ENCODE data around the gene IGFBP6.

IGFBP6 gene, protein sequence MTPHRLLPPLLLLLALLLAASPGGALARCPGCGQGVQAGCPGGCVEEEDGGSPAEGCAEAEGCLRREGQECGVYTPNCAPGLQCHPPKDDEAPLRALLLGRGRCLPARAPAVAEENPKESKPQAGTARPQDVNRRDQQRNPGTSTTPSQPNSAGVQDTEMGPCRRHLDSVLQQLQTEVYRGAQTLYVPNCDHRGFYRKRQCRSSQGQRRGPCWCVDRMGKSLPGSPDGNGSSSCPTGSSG

DNA sequence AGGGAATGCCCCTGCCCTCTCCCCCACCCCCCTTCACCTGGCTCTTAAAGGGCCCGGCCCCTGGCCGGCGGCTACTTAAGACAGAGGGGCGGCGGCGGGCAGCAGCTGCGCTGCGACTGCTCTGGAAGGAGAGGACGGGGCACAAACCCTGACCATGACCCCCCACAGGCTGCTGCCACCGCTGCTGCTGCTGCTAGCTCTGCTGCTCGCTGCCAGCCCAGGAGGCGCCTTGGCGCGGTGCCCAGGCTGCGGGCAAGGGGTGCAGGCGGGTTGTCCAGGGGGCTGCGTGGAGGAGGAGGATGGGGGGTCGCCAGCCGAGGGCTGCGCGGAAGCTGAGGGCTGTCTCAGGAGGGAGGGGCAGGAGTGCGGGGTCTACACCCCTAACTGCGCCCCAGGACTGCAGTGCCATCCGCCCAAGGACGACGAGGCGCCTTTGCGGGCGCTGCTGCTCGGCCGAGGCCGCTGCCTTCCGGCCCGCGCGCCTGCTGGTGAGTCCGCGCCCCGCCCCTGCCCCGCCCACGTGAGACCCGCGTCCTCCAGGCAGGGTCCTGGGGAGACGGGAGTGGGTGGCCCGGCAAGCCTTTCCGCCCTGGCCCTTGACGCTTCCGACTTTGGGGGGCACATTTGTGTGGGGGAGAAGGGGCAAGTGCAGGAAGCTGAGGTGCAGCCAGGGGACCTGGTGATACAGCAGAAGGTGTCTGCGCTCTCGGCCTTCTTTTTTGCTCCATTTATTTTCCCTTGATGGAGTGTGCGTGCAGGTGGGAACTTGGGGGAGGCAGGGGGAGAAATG, at the start of gene IGFBP6:
Gene IGFBP6, plus strand, starts transcription at position 104 of the 790 bp plus-strand sequence. Its CDS starts 51 bp downstream, at position 155.
- peak; percentile 37 for DNase-seq (ENCODE audit: low spot score)

DNA sequence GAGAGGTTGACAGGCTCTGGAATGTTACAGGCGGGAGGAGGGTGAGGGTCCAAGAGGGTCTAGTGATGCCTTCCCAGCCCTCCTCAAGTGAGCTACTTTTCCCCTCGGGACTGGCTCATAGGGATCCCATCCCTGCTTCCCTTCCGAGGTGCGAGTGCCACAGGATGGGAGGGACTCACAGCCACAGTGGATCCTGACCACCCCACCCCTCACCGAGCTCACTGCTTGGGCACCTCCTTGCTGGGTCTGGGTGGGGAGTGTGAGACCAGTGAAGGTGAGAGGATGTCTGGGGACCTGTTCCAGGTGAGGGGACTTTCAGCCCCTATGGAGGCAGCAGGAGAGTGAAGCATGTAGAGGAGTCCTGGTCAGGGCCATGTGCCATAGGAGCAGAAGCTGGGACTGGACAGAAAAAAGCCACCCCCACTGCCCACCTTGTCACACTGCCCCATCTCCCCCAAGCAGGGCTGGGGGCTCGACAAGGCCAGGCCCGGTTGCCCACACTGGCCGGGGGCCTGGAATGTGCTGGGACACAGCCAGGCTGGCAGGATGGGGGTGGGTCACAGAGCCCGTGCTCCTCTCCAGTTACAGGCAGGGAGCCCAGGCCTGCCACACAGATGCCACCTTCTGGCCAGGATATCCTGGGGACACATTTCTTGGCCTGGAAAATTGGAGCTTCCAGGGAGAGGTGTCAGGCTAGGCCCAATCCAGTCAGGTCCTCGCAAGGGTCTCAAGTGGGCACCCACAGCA, 49.3 kb upstream of the IGFBP6 start:
- no peak for DNase-seq (ENCODE audit: low spot score)

- DNase-seq (ENCODE audit: low spot score) = no peak
These were observed 48.6 kb upstream of the IGFBP6 start for GRCh38 chr12:53048780-53049401.

GRCh38 chr12:53049571-53050318, 47.7 kb upstream of the IGFBP6 start, which contains the start of gene TNS2:
TSS of gene TNS2 (plus strand) at chr12:53050065. CDS start at chr12:53050186, 121 bp downstream.
- no peak for DNase-seq (ENCODE audit: low spot score)

- no peak for DNase-seq (ENCODE audit: low spot score)
These were observed 46.9 kb upstream of the IGFBP6 start for GRCh38 chr12:53050426-53051057.

- DNase-seq (ENCODE audit: low spot score) = no peak
These were observed 46.2 kb upstream of the IGFBP6 start for GRCh38 chr12:53051058-53051880.

- no peak for DNase-seq (ENCODE audit: low spot score)
These were observed 45.5 kb upstream of the IGFBP6 start for GRCh38 chr12:53051881-53052412.

DNA sequence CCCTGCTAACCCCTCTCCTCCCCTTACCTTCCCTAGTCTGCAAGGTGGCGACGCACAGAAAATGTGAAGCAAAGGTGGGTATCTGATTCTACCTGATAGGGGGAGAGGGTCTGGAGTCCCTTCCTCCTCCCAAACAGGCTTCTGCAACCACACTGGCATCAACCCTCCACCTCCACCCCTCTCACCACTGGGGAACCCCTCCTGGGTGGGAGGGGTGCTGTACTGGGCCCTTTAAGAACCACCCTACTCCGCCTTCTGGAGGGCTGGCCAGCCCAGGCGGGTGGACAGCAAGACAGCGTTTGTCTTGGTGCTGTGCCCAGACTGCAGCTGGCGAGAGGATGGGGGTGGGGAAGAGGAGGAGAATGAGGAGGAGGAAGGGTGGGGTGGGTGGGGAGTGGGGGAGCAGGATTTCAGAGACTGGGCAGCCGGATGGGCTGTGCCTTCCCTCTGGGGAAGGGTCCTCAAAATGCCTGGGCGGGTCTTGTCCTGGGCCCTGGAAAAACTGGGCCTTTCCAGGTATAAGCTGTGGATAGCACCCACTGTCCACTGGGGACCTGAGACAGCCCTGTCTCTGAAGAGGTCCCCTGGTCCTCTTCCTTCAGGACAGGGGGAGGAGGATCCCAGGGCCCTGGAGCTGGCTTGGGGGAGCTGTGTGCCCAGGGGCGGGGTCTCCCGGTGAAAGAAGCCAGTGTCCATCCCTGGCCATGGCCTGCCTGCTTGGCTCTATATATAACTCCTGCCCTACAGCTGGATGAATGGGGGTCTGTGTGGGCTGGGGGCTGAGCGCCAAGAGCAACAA, 44.8 kb upstream of the IGFBP6 start:
- no peak for DNase-seq (ENCODE audit: low spot score)

DNA sequence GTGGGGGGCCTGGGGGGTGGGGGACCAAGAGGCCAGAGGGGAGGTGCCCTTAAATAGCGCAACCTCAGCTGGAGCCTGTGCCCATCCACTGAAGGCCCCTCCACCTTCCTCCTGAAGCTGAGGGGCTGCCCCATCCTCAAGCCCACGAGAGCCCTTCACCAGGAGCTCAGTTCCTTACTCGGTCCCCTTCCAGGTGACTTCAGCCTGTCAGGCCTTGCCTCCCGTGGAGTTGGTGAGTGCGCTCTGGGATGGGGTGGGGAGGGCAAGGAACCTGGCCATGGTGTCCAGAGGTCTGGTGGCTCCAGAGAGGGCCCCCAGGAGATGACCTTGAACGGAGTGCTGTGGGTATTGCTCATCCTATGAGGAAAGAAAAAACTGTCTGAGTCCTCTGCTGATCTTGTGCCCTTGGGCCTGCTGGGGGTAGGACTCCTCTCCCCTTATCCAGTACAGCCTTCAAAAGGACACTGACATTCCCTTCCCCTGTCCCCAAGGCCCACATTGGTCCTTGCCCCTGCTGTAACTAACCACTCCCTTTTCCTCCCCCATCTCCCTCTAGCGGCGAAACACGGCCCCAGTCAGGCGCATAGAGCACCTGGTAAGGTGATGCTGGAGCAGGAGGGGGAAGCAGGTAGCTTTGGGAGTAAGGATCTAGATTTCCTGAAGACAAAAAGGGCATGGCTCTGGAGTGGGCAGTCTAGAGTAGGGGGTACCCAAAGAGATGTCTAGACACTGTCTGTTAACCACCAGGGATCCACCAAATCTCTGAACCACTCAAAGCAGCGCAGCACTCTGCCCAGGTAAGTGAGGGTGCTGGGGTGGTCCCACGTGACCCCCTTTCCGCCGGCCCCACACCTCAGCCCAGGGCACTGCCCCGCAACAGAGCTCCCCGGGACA, 44.0 kb upstream of the IGFBP6 start:
- DNase-seq (ENCODE audit: low spot score) = peak; percentile 49

DNA sequence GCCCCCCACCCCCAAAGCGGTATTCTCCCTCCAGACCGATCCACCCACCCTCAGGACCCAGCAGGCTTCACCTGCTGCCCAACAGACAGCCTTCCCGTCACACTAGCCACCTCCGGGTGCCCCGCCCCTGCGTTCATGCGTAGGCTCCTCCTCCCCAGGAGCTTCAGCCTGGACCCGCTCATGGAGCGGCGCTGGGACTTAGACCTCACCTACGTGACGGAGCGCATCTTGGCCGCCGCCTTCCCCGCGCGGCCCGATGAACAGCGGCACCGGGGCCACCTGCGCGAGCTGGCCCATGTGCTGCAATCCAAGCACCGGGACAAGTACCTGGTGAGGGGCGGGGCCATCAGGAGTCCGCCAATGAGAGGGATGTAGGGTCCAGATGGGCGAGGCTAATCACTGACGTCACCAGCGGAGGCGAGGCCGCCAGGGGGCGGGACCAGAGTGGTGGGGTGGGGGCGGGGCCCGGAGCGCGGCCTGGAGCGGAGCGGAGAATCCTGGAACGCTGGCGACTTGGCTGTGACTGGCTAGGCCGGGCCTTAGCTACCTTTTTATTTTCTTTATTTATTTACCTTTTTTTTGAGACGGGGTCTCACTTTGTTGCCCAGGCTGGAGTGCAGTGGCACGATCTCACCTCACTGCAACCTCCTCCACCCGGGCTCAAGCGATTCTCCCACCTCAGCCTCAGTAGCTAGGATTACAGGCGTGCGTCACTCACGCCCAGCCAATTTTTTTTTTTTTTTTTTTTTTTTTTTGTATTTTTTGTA, 43.2 kb upstream of the IGFBP6 start:
- DNase-seq (ENCODE audit: low spot score) = peak; percentile 92

DNA sequence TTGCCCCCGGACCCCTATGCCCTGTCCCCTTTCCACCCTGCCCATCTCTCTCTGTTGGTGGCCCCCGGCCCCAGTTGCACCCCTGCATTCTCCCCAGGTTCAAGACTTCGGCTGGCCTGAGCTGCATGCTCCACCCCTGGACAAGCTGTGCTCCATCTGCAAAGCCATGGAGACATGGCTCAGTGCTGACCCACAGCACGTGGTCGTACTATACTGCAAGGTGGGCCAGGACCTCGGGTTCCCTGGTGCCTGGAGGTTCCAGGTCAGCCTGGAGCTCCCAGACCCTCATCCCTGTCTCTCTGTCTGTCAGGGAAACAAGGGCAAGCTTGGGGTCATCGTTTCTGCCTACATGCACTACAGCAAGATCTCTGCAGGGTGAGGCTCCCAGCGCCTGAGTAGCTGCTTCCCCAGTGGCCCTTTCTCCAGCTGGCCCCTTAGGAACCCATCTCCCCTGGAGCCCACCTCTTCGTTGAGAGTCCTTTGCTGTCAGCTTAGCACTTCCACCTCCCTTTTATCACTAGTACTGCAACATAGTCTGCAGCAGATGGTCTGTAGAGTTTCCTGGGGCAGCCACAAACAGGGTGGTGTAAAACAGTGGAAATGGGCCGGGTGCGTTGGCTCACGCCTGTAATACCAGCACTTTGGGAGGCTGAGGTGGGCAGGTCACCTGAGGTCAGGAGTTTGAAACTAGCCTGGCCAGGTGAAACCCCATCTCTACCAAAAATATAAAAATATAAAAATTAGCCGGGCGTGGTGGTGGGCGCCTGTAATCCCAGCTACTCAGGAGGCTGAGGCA, 41.8 kb upstream of the IGFBP6 start:
- no peak for DNase-seq (ENCODE audit: low spot score)

DNA sequence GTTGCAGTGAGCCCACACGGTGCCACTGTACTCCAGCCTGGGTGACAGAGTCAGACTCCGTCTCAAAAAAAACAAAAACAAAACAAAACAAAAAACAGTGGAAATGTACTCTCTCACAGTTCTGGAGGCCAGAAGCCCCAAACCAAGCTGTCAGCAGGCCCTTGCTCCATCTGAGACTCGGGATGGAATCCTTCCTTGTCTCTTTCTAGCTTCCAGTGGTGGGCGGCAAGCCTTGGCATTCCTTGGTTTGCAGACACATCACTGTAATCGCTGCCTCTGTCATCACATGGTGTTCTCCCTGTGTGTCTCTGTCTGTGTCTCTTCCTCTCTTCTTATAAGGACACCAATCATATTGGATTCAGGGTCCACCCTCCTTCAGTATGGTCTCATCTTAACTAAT, 41.2 kb upstream of the IGFBP6 start:
- no peak for DNase-seq (ENCODE audit: low spot score)

DNA sequence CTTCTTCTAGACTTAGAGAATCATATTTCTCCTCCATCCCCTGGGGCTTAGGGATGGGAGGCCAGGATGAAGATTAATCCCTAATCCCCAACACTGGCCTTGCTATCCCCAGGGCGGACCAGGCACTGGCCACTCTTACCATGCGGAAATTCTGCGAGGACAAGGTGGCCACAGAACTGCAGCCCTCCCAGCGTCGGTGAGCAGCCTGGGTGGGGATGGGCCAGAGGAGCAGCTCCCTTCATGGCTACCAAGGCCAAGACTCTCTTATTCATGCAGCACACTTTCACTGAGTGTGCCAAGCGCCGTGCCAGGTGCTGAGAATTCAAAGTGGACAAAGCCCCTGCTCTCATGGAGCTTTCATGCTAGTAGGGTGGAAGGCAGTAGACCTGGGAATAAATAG, 40.6 kb upstream of the IGFBP6 start:
- DNase-seq (ENCODE audit: low spot score) = no peak

GRCh38 chr12:53057816-53058500, 39.5 kb upstream of the IGFBP6 start:
- no peak for DNase-seq (ENCODE audit: low spot score)

DNA sequence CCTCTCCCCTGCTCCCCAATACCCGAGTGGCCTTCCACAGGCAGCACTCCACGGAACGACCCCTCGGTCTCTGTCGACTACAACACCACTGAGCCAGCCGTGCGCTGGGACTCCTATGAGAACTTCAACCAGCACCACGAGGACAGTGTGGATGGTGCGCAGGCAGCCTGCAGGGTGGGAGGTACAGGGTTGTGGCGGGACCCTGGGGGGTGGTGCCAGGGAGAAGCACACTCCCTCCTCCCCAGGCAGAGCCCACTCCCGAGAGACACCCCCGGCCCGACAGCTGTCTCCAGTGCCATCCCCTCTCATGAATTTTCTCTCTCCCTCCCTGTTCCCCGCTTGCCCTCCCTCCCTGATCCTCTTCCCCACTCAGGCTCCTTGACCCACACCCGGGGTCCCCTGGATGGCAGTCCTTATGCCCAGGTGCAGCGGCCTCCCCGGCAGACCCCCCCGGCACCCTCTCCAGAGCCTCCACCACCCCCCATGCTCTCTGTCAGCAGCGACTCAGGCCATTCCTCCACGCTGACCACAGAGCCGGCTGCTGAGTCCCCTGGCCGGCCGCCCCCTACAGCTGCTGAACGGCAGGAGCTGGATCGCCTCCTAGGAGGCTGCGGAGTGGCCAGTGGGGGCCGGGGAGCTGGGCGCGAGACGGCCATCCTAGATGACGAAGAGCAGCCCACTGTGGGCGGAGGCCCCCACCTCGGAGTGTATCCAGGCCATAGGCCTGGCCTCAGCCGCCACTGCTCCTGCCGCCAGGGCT, 38.6 kb upstream of the IGFBP6 start:
- no peak for DNase-seq (ENCODE audit: low spot score)

All from CD4-positive, alpha-beta T cell treated with Interleukin-6 at 100 ng/mL for 8 hours (primary cell).